Neural cell (in vitro differentiated cells): ENCODE measurements around the gene OTOG. TPM values are rescaled to one million over a fixed set of nuclear protein-coding genes. Genes with fewer than 3 reads are reported as not detected.

Experiments used
- H2AFZ ChIP-seq: fragments of 200-600, 300-800 bp; sonication (generic), shearing (Covaris generic); 2 replicates; pipeline ENCODE4 v1.6.0; 2014; ENCODE audit warnings: low read depth, mild to moderate bottlenecking, antibody characterized with exemption, low read length, moderate library complexity
- H3F3A ChIP-seq: fragments of 200-600 bp; shearing (Covaris generic); 2 replicates; pipeline ENCODE4 v1.6.1; 2016; ENCODE audit warnings: mild to moderate bottlenecking, moderate library complexity, mixed read lengths, antibody characterized with exemption, low read length; ENCODE audit not compliant: insufficient read depth, poor library complexity, severe bottlenecking
- H3K27ac ChIP-seq: fragments of 200-600, 300-800 bp; sonication (generic), shearing (Covaris generic); 2 replicates; pipeline ENCODE4 v1.5.1; 2014; ENCODE audit warnings: mild to moderate bottlenecking, low read length, moderate library complexity
- H3K27me3 ChIP-seq: fragments of 300-800, 200-600 bp; sonication (generic), shearing (Covaris generic); 2 replicates; pipeline ENCODE4 v1.6.0; 2014; ENCODE audit warnings: mild to moderate bottlenecking, low read depth, low read length, moderate library complexity; ENCODE audit not compliant: insufficient read depth
- H3K36me3 ChIP-seq: fragments of 300-800, 200-600 bp; sonication (generic), shearing (Covaris generic); 2 replicates; pipeline ENCODE4 v1.5.1; 2014; ENCODE audit warnings: mild to moderate bottlenecking, antibody characterized with exemption, low read length, moderate library complexity; ENCODE audit not compliant: insufficient read depth
- H3K4me2 ChIP-seq: fragments of 300-800, 200-600 bp; sonication (generic), shearing (Covaris generic); 2 replicates; pipeline ENCODE4 v1.6.0; 2014; ENCODE audit warnings: mild to moderate bottlenecking, low read length
- H3K4me3 ChIP-seq: fragments of 300-800, 200-600 bp; sonication (generic), shearing (Covaris generic); 2 replicates; pipeline ENCODE4 v1.5.1; 2014; ENCODE audit warnings: mild to moderate bottlenecking, low read length, moderate library complexity
- H3K79me2 ChIP-seq: fragments of 200-600 bp; shearing (Covaris generic); replicated peaks from 2 replicates; pipeline ENCODE4 v1.6.0; 2014; ENCODE audit warnings: mild to moderate bottlenecking, low read length, moderate library complexity; ENCODE audit not compliant: insufficient read depth
- H3K9ac ChIP-seq: fragments of 300-800, 200-600 bp; sonication (generic), shearing (Covaris generic); 2 replicates; pipeline ENCODE4 v1.6.1; 2016; ENCODE audit warnings: mild to moderate bottlenecking, low read length, mixed read lengths
- H3K9me2 ChIP-seq: fragments of 200-600 bp; shearing (Covaris generic); 2 replicates; pipeline ENCODE4 v1.6.1; 2016; ENCODE audit warnings: mild to moderate bottlenecking, low read length, mixed read lengths; ENCODE audit not compliant: insufficient read depth
- H3K9me3 ChIP-seq: fragments of 200-600, 300-800 bp; sonication (generic), shearing (Covaris generic); 2 replicates; pipeline ENCODE4 v1.6.1; 2016; ENCODE audit warnings: mild to moderate bottlenecking, mixed run types, low read length, moderate library complexity, mixed read lengths
- H4K20me1 ChIP-seq: fragments of 200-600 bp; shearing (Covaris generic); 2 replicates; pipeline ENCODE4 v1.6.1; 2016; ENCODE audit warnings: mild to moderate bottlenecking, mixed run types; ENCODE audit not compliant: insufficient read depth
- EP300 ChIP-seq: fragments of 450-650 bp; conservative IDR thresholded peaks from 2 replicates; pipeline ENCODE4 v1.6.1; 2014; ENCODE audit warnings: antibody characterized with exemption, mild to moderate bottlenecking, moderate library complexity; ENCODE audit not compliant: poor library complexity, severe bottlenecking
- EZH2 ChIP-seq: fragments of 200-600, 300-800 bp; shearing (Covaris generic), sonication (generic); IDR thresholded peaks from 2 replicates; pipeline ENCODE4 v1.6.1; 2014; ENCODE audit warnings: antibody characterized with exemption, low read length, borderline replicate concordance, mild to moderate bottlenecking; ENCODE audit not compliant: insufficient read depth, poor library complexity, severe bottlenecking
- MXI1 ChIP-seq: fragments of 450-650 bp; conservative IDR thresholded peaks from 2 replicates; pipeline ENCODE4 v1.6.1; 2014; ENCODE audit warnings: antibody characterized with exemption, mild to moderate bottlenecking; ENCODE audit not compliant: poor library complexity, severe bottlenecking
- POLR2AphosphoS5 ChIP-seq: IDR thresholded peaks from 2 replicates; pipeline ENCODE4 v1.6.1; 2012
- RAD21 ChIP-seq: fragments of 450-650 bp; conservative IDR thresholded peaks from 2 replicates; pipeline ENCODE4 v1.6.1; 2014; ENCODE audit warnings: antibody characterized with exemption, mild to moderate bottlenecking, moderate library complexity
- REST ChIP-seq: IDR thresholded peaks from 2 replicates; pipeline ENCODE4 v1.6.1; 2012; ENCODE audit warnings: borderline replicate concordance
- SMC3 ChIP-seq: fragments of 450-650 bp; conservative IDR thresholded peaks from 2 replicates; pipeline ENCODE4 v1.6.1; 2014; ENCODE audit warnings: antibody characterized with exemption, mild to moderate bottlenecking, moderate library complexity; ENCODE audit not compliant: poor library complexity
- TAF1 ChIP-seq: IDR thresholded peaks from 2 replicates; pipeline ENCODE4 v1.6.1; 2012; ENCODE audit warnings: low read depth
- polyA plus RNA-seq: library from polyadenylated mRNA; depleted of rRNA; stranded (reverse); fragments of >200 nt; gene quantifications from 2 replicates; pipeline ENCODE4 v1.2.3, GENCODE V29; 2014
- TF ChIP-seq, protein P1 (sequence below): fragments of 450-650 bp; IDR thresholded peaks from 2 replicates; pipeline ENCODE4 v1.5.1; 2014; ENCODE audit warnings: antibody characterized with exemption, mild to moderate bottlenecking, moderate library complexity; ENCODE audit not compliant: poor library complexity, severe bottlenecking

Gene OTOG
- polyA plus RNA-seq, 1 donor from 2014 or later = not detected

DNA sequence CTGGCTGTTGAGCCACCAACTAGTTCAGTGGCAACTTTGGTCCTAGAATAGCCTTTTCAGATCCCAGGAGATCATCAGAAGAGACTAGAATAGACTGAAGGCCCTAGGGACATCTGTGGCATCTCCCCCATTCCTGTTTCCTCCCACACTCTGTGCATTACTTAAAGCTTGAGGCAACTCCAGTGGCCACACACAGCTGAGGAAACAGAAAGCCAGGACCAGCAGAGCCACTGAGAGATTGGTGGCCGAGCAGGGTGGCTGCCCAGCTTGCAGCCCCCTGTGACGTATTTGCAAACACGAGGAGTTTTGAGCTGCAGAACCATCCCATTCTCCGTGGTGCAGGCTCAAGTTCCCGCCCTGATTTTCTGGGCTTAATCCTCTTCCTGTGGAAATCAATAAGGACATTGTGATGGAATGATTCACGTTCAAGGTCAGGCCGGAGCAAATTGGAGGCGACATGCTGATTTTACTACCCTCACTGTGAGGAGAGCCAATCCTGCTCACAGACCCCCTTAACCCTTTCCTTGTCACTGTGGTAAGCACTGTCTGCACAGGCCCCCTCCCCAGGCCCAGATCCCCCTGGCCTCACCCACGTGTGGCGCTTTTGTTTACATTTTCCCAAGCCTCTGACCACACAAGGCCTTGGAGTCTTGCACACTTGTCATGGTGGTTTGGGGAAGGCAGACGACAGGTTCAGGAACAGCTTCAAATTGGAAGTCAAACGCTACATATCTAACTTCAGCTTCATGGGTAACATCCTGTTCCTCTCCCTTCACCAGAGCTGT, 103.3 kb downstream of the OTOG start:
- no peak overlapping the region for H3K4me3 ChIP-seq
- no peaks in the 10 kb centered on the region for H3K36me3 ChIP-seq
- H3K27me3 ChIP-seq = no peaks in the 10 kb centered on the region
- H3K79me2 ChIP-seq = no peaks in the 10 kb centered on the region
- no peak overlapping the region for H3K9ac ChIP-seq
- no peaks in the 10 kb centered on the region for H3K9me2 ChIP-seq
- H3K4me2 ChIP-seq = no peak overlapping the region
- no peaks in the 10 kb centered on the region for H3F3A ChIP-seq
- H2AFZ ChIP-seq = no peak overlapping the region
- TF ChIP-seq SMC3 (no peak), EP300 (no peak), POLR2AphosphoS5 (no peak), EZH2 (no peak), TAF1 (no peak), RAD21 (no peak), REST (no peak), MXI1 (no peak)
- TF ChIP-seq, protein P1, sequence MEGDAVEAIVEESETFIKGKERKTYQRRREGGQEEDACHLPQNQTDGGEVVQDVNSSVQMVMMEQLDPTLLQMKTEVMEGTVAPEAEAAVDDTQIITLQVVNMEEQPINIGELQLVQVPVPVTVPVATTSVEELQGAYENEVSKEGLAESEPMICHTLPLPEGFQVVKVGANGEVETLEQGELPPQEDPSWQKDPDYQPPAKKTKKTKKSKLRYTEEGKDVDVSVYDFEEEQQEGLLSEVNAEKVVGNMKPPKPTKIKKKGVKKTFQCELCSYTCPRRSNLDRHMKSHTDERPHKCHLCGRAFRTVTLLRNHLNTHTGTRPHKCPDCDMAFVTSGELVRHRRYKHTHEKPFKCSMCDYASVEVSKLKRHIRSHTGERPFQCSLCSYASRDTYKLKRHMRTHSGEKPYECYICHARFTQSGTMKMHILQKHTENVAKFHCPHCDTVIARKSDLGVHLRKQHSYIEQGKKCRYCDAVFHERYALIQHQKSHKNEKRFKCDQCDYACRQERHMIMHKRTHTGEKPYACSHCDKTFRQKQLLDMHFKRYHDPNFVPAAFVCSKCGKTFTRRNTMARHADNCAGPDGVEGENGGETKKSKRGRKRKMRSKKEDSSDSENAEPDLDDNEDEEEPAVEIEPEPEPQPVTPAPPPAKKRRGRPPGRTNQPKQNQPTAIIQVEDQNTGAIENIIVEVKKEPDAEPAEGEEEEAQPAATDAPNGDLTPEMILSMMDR = no peak
- no peaks in the 10 kb centered on the region for H4K20me1 ChIP-seq
- H3K27ac ChIP-seq = no peak overlapping the region
- H3K9me3 ChIP-seq = no peaks in the 10 kb centered on the region

GRCh38 chr11:17651061-17651460, 104.0 kb downstream of the OTOG start:
- Histone ChIP-seq H3K36me3 (no peaks in the 10 kb centered on the region), H3K4me3 (no peak overlapping the region), H3K9ac (no peak overlapping the region), H3K4me2 (no peak overlapping the region), H4K20me1 (no peaks in the 10 kb centered on the region), H3K27me3 (no peaks in the 10 kb centered on the region), H3K9me3 (no peaks in the 10 kb centered on the region), H3K27ac (no peak overlapping the region), H3F3A (no peaks in the 10 kb centered on the region), H2AFZ (no peak overlapping the region), H3K79me2 (no peaks in the 10 kb centered on the region), H3K9me2 (no peaks in the 10 kb centered on the region)
- TF ChIP-seq POLR2AphosphoS5 = no peak
- no peak for TF ChIP-seq SMC3
- TF ChIP-seq EP300 = no peak
- TF ChIP-seq REST = no peak
- TF ChIP-seq RAD21 = no peak
- TF ChIP-seq TAF1 = no peak
- TF ChIP-seq MXI1 = no peak
- TF ChIP-seq, protein P1 = no peak
- TF ChIP-seq EZH2 = no peak
